GM23338 (cell line): ENCODE measurements around the gene RPL27A.

Experiments used
- EZH2phosphoT487 ChIP-seq: fragments of 200-600 bp; sonication (generic); IDR thresholded peaks from one replicate; pipeline ENCODE4 v1.8.1; 2018; ENCODE audit warnings: antibody characterized with exemption; ENCODE audit not compliant: unreplicated experiment
- POLR2AphosphoS5 ChIP-seq: IDR thresholded peaks from 2 replicates; pipeline ENCODE4 v1.6.1; 2016; ENCODE audit warnings: antibody characterized with exemption, low read depth
- TF ChIP-seq, protein P1 (sequence below), 2 experiments: fragments of 200-600 bp in 1 of 2; sonication (generic) in 1 of 2; conservative IDR thresholded peaks; 2 replicates each; pipeline versions ENCODE4 v1.5.1 to v1.6.1; 2016 to 2017; ENCODE audit warnings: antibody characterized with exemption in 2 of 2, low read depth in 2 of 2, mild to moderate bottlenecking in 2 of 2, moderate library complexity in 1 of 2
- TF ChIP-seq, protein P2 (sequence below): IDR thresholded peaks from one replicate; pipeline ENCODE4 v1.6.1; 2018; ENCODE audit warnings: antibody characterized with exemption; ENCODE audit not compliant: unreplicated experiment

DNA sequence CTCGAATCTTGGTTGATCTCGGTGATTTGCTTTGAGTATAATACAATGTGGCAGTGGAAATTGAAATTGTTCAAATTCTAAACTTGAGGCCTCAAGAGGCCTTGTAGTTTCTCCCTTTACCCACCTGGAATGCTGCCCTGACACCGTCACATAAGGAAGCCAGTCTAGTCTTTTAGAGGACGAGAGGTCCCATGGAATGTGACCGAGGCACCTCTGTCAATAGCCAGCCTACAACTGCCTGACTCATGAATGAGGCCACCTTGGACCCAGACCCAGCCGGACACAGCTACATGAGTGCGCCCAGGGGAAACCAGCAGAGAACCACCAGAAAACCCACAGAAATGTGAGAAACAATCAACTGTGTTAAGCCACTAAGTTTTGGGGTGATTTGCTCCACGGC is 52.5 kb downstream of the RPL27A start:
- TF ChIP-seq, protein P1, sequence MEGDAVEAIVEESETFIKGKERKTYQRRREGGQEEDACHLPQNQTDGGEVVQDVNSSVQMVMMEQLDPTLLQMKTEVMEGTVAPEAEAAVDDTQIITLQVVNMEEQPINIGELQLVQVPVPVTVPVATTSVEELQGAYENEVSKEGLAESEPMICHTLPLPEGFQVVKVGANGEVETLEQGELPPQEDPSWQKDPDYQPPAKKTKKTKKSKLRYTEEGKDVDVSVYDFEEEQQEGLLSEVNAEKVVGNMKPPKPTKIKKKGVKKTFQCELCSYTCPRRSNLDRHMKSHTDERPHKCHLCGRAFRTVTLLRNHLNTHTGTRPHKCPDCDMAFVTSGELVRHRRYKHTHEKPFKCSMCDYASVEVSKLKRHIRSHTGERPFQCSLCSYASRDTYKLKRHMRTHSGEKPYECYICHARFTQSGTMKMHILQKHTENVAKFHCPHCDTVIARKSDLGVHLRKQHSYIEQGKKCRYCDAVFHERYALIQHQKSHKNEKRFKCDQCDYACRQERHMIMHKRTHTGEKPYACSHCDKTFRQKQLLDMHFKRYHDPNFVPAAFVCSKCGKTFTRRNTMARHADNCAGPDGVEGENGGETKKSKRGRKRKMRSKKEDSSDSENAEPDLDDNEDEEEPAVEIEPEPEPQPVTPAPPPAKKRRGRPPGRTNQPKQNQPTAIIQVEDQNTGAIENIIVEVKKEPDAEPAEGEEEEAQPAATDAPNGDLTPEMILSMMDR (conservative IDR thresholded peaks at IDR 0.05; ENCODE audit: low read depth in 2 of 2): no peak
- TF ChIP-seq EZH2phosphoT487 (no peak), POLR2AphosphoS5 (no peak)
- TF ChIP-seq, protein P2, sequence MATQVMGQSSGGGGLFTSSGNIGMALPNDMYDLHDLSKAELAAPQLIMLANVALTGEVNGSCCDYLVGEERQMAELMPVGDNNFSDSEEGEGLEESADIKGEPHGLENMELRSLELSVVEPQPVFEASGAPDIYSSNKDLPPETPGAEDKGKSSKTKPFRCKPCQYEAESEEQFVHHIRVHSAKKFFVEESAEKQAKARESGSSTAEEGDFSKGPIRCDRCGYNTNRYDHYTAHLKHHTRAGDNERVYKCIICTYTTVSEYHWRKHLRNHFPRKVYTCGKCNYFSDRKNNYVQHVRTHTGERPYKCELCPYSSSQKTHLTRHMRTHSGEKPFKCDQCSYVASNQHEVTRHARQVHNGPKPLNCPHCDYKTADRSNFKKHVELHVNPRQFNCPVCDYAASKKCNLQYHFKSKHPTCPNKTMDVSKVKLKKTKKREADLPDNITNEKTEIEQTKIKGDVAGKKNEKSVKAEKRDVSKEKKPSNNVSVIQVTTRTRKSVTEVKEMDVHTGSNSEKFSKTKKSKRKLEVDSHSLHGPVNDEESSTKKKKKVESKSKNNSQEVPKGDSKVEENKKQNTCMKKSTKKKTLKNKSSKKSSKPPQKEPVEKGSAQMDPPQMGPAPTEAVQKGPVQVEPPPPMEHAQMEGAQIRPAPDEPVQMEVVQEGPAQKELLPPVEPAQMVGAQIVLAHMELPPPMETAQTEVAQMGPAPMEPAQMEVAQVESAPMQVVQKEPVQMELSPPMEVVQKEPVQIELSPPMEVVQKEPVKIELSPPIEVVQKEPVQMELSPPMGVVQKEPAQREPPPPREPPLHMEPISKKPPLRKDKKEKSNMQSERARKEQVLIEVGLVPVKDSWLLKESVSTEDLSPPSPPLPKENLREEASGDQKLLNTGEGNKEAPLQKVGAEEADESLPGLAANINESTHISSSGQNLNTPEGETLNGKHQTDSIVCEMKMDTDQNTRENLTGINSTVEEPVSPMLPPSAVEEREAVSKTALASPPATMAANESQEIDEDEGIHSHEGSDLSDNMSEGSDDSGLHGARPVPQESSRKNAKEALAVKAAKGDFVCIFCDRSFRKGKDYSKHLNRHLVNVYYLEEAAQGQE: no peak
